HG03159 (cell line): ENCODE results near the gene KLHL20.
A peak's percentile ranks its signal among the peaks of the same experiment; 100 is the strongest.
"Not testable (repeated sequence)": the region's sequence is repeated elsewhere in the genome, so short reads cannot be mapped to it uniquely, and the experiment has no call there.

Experiments
- ATAC-seq: cut with Tn5 transposase; IDR thresholded peaks from one replicate; pipeline ENCODE4 v1.9.1; 2021; ENCODE audit warnings: mild to moderate bottlenecking, moderate library complexity; ENCODE audit not compliant: unreplicated experiment

KLHL20 gene

GRCh38 chr1:173744651-173745050, 29.9 kb downstream of the KLHL20 start:
- ATAC-seq, result no peak

DNA sequence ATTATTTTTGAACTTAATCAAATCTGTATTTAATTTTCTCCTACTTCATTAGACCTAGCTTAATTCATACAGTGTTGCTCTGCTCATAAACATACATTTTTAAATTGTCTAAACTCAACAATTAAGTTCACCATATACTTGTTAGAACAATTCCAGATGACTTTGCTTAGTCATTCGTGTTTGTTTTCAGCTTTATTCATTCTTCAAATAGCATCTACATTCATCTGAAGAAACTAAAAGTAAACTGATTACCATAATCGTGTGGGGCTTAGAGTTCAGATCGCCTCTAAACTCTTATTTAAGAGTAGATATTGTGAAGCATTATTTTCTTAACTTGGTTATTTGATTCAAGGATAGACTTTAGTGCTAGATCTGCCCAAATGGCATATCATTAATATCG, 34.4 kb downstream of the KLHL20 start:
- ATAC-seq, result no peak

- ATAC-seq, result no peak
Observed at GRCh38 chr1:173753830-173754229, 39.0 kb downstream of the KLHL20 start.

DNA sequence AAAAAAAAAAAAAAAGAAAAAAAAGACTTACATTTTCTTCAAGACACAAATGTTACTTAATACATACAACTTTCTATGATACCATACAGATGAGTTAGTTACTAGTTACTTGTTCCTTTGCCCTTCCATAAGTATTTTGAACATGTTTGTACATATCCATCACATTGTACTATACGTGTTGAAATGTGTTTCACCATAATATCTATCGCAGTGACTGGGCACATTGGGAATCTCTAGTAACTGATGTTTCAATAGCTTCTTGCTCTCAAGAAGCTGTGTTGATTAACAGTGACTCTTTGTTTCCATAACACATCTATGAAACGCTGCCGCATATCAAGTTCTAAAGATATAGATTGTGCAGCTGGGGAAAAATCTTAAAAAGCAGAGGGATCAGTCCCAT, 42.9 kb downstream of the KLHL20 start:
- no peak for ATAC-seq

DNA sequence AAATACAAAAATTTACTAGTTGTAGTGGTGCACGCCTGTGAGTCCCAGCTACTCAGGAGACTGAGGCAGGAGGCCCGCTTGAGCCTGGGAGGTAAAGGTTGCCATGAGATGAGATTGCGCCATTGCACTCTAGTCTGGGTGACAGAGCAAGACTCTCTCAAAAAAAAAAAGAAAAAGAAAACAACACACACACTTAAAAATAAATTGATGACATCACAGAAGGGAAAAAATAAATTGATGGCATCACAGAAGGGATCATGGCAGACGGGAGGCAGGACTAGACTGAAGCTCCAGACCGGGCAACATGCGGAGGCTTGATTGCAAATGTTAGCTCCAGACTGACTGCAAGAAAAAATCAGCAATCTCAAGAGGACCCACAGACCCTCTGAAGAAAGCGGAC, 43.3 kb downstream of the KLHL20 start:
- no peak for ATAC-seq

DNA sequence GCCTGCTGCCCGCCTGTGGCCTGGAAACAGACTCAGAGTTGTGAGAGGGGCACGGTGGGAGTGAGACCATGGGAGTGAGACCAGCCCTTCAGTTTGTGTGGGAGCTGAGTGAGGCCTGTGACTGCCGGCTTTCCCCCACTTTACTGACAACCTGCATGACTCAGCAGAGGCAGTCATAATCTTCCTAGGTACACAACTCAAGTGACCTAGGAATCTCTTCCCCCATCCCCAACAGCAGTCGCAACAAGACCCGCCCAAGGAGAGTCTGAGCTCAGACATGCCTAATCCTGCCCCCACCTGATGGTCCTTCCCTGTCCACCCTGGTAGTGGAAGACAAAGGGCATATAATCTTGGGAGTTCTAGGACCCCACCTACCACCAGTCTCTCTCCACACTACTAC, 44.2 kb downstream of the KLHL20 start:
- no peak for ATAC-seq

GRCh38 chr1:173764331-173764730, 49.5 kb downstream of the KLHL20 start:
- ATAC-seq, result not testable (repeated sequence)

DNA sequence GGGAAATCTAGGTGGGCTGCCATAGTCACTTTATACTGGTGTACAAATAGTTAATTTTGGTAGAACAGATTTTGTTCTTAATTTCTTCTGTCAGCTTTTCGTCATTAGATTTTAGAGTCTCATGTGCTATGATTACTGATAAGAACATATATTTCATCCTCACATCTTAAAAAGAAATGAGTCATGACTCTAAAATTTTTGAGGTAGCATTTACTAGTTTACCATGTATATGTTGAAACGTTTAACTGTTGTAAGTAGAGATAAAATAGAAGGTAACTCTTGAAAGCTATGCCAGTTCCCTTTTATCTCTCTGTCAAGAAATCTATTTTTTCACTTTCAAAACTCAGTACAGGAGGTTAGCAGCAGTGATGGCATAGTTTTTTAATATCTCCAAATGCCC, 53.4 kb downstream of the KLHL20 start:
- ATAC-seq, result no peak

GRCh38 chr1:173768827-173769226, 54.0 kb downstream of the KLHL20 start:
- no peak for ATAC-seq

DNA sequence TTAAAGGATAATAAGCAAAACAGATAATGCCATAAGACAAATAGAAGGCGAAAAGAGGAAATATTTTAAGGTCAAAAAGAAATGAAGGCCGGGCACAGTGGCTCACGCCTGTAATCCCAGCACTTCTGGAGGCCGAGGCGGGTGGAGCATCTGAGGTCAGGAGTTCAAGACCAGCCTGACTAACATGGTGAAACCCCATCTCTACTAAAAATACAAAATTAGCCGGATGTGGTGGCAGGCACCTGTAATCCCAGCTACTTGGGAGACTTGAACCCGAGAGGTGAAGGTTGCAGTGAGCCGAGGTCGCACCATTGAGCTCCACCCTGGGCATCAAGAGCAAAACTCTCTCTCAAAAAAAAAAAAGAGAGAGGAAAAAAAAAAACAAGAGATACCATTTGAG, 55.5 kb downstream of the KLHL20 start:
- not testable (repeated sequence) for ATAC-seq

DNA sequence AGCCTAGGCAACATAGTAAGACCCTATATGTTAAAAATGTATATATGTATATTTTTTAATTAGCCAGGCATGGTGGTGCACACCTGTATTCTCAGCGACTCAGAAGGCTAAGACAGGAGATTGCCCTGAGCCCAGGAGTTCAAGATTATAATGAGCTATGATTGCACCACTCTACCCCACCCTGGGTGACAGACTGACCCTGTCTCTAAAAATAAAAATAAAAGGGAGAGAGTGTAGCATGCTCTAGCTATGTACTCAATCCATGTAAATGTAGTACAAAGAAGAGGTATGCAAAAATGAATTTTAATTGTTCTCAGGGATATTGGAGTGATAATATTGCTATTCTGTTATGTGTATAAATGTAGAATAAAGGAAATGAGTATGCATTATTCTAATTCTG, 56.8 kb downstream of the KLHL20 start:
- no peak for ATAC-seq

GRCh38 chr1:173775578-173776226, 60.9 kb downstream of the KLHL20 start:
- no peak for ATAC-seq

GRCh38 chr1:173779936-173780335, 65.2 kb downstream of the KLHL20 start:
- no peak for ATAC-seq

DNA sequence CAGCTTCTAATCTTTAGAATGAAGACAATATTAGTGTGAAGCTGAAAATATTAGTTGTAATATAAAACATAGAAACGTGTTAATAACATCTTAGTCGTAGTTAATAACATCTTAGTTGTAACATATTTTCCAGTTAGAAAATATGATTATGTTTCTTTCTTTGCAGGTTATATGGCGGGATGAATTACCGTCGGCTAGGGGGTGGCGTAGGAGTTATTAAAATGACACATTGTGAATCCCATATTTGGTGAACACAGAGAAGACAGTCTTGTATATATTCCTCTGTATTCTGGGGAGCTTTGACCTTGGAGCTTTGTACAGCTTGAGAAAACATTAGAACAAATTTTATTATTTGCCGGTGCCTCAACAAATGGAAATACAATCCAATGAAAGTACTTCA, 70.2 kb downstream of the KLHL20 start:
- ATAC-seq, result no peak

DNA sequence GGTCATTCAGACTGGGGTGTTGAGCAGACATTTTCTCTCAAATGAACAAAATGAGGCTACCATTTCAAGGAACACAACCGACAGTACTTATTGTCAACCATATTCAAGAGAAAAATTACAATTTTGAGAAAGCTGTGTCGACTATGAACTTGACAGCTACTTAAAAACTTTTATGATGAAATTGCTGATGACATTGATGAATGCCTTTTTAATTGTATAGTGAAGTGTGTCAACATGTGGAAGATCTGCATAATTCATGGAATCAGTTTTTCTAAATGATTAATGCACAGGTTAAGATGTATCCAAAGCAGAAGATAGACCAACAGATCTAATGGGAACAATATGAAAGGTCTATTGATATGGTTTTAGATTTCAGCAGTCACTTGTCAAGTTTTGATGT, 75.1 kb downstream of the KLHL20 start:
- no peak for ATAC-seq

- ATAC-seq, result no peak
Observed at GRCh38 chr1:173798078-173798477, 83.3 kb downstream of the KLHL20 start.

- not testable (repeated sequence) for ATAC-seq
Observed at GRCh38 chr1:173799995-173800394, 85.2 kb downstream of the KLHL20 start.

- no peak for ATAC-seq
Observed at GRCh38 chr1:173802961-173803360, 88.2 kb downstream of the KLHL20 start.

GRCh38 chr1:173813654-173814053, 98.9 kb downstream of the KLHL20 start:
- not testable (repeated sequence) for ATAC-seq

GRCh38 chr1:173818459-173818858, 103.7 kb downstream of the KLHL20 start:
- ATAC-seq, result no peak

DNA sequence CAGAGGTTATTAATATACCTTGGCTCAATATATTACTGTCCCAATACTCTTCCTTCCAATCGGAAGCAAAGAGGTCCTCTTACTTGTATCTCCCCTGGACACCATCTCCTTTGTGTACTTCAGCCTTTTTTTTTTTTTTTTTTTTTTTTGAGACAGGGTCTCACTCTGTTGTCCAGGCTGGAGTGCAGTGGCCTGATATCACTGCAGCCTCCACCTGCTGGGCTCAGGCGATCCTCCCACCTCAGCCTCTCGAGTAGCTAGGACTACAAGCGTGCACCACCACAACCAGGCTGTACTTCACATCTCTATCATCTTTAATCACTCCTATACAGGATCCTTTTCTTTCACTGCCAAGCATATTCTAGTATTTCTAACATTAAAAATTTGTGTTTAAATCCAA, 106.9 kb downstream of the KLHL20 start:
- no peak for ATAC-seq

- peak; percentile 37 for ATAC-seq
Observed at GRCh38 chr1:173823781-173824314, 109.1 kb downstream of the KLHL20 start.
